Mucosa of gallbladder (tissue), 1 donor: ENCODE data around the gene AMBRA1. TPM values are rescaled to one million over a fixed set of nuclear protein-coding genes. Genes with fewer than 3 reads are reported as not detected.
"Not testable (repeated sequence)": the region's sequence is repeated elsewhere in the genome, so short reads cannot be mapped to it uniquely, and the experiment has no call there.

ENCODE experiments used
- DNase-seq: peaks from one replicate; pipeline ENCODE4 v3.0.0-alpha.2; 2020; ENCODE audit warnings: low spot score
- total RNA-seq: library from RNA; stranded (reverse); gene quantifications from one replicate; pipeline ENCODE4 v1.2.1, GENCODE V29; 2021
- donor health status: DM: no; HTN: no; CAD: no.

Gene AMBRA1
- total RNA-seq, 1 donor from 2014 or later, result 42.1 TPM

DNA sequence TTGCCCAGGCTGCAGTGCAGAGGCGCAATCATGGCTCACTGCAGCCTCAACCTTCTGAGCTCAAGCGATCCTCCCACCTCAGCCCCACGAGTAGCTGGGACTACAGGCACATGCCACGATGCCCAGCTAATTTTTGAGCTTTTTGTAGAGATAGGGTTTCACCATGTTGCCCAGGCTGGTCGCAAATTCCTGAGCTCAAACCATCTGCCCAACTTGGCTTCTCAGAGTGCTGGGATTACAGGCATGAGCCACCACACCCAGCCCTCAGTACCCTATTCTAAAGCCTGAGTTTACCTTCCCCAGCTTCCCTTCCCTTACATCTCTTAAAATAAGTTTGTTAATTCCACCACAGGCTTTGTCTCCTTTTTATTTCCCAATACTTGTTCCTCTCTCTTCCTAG lies 59.1 kb downstream of the AMBRA1 start:
- DNase-seq, result no peak

DNA sequence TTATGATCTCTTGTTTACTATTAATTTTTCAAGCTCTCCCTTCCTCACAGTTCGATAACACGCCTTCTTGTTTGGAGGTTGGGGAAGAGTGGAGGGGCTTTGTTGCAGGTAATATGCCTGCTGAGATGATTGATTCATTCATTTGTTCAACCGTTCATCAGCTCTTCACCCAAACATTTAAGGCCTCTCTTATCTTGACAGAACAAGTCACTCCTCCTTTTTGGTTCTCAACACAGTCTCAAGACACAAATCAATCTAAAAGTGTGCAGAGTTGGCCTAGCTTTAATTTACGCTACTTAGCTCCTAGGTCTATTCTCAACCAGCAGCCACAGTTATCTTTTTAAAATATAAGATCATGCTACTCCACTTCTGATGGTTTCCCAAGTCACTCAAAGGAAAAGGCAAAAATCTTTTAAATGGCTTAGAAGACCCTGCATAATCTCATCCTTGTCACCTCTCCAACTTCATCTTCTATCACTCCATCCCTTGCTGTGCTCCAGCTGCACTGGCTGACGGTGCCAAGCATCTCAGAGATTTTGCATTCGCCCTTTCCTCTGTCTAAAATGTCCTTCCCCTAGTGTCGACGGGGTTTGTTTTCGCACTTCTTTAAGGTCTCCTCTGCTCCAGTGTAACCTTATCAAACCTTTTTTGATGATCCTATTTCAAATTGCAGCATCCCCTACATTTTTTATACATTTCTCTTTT lies 60.3 kb downstream of the AMBRA1 start:
- no peak for DNase-seq

DNA sequence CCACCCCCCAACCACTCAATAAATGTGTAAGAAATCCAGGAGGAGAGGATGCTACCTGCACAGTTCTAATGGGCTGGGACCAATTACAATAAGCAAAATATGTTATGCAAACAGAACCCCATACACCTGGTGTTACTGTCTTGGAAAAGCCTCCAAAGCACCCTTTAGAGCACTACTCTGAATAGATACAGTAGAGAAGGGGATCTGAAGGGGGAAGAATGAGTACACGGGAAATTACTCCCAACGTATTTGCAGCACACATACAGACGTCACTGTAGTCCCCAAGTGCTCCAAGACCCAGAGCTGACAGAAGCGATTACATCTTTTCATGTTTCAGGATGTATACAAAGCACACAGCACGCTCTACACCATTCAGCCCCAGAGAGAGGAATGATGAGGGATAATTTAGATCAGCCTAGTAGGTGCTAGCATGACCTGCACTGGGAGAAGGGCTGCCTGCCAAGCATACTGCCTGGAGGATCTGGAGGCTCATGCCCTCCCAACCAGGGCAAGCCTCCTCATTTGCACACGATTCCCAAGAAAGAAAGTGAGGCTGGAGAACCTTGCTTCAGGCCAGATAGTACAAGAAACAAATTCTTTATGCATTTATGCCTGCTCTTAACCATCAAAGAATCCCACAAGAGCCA lies 63.8 kb downstream of the AMBRA1 start:
- no peak for DNase-seq

DNA sequence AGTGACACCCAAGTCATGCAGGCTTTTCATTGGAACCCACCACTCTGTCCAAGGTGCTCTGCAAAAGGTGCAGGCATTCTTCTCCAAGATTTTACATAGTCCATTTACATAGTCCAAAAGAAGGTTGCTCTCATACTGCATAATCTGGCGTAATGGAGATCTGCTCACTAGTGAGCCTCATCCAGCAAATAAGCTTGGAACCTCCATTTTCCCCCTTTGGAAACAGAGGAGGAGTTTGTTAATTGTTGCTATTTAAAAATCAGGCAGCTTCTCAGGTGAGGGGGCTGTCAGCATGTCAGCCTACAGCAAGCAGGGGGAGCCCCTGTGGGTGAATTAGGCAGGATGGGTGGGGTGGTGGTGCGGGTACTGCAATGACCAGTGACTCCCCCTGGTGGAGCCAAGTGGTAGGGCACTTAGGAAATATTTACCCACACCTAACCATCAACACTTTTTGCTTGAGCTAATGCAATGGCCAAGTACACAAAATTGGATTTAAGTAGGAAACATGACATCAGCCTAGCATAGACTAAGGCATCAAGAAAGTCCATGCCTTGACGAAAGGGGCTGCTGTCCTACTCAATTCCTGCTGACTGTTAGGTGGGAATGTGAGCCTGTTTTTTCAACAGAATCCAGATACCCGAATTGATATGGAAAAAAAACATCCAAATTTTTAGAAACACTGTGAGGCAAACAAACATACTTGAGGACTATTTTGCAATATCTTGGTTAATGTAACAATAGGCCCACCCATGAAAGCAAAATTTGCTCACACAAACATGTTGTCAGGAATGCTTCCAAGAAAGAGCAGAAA lies 64.5 kb downstream of the AMBRA1 start:
- DNase-seq, result peak; percentile 62

DNA sequence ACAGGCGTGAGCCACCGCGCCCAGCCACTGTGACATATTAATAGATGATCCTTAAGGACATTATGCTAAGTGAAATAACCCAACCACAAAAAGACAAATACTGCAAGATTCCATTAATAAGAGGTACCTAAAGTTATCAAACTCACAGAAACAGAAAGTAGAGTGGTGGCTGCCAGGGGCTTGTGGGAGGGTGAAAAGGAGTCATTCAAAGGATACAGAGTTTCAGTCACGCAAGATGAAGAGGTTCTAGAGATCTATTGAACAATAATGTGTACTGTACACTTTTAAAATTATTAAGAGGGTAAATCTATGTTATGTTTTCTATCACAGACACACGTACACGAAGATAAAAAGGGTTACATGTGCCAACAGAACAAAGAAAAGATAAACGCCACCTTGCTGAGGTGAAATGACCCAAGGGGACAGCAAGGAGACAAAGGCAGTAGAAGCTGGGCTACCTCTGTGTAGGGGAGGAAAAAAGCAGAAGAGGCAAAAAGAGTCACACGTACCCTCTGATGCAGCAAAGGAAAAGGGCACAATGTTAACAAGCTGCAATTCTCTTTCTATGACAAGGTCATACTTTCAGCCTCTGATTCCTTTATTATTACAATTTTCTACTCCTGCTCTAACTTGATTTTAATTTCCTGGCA lies 65.3 kb downstream of the AMBRA1 start:
- no peak for DNase-seq

DNA sequence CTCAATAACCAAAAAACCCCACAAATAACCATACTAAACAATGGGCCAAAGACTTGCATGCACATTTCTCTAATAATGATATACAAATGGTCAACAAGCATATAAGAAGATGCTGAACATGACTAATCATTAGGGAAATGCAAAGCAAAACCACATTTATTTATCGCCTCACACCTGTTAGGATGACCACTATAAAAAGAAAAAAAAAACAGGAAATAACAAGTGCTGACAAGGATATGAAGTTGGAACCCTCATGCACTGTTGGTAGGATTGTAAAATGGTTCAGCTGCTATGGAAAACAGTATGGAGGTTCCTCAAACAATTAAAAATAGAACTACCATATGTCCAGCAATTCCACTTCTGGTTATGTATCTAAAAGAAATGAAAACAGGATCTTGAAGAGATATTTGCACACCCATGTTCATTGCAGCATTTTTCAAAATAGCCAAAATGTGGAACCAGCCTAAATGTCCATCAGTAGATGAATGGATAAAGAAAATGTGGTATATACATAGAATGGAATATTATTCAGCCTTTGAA lies 66.2 kb downstream of the AMBRA1 start:
- no peak for DNase-seq

DNA sequence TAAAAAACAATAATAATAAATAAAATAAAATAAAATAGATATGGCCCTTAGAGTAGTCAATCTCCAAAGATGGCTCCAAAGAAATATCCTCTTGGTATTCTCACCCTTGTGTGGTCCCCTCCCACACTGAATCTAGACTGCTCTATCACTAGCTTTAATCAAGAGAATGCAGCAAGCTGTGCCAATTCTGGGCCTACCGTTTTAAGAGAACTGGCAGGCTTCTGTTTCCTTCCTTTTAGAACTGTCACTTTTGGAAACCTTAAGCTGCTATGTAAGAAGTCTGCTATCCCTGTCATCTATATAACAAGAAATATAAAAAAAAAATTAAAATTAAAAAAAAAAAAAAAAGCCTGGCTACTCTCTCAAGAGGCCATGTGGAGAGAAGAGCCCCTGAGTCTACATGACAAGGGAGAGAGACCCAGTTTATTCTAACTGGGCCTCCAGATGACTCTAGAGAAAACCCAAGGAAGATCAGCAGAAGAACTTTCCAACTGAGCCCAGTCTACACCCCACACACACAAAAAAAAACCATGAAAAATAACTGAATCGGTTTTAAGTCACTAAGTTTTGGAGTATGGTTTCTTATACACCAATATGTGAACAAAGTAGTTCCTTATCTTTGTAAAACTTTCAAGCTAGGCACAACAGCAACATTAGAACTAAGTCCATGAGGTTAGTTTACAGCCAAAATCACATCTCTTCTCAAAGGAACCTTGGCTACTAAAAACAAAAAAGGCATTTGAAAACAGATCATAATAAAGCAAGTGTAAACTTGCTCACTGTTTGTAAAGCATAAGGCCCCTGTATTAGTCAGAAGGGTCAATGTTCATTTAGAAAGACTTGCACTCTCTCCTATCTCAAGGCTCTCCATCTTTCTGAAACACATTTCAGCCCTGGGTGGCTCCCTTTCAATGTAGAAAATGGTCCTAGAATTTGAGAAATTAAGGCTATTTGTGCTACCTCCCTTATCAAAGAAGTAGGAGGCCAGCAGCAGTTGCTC lies 67.3 kb downstream of the AMBRA1 start:
- DNase-seq, result no peak

DNA sequence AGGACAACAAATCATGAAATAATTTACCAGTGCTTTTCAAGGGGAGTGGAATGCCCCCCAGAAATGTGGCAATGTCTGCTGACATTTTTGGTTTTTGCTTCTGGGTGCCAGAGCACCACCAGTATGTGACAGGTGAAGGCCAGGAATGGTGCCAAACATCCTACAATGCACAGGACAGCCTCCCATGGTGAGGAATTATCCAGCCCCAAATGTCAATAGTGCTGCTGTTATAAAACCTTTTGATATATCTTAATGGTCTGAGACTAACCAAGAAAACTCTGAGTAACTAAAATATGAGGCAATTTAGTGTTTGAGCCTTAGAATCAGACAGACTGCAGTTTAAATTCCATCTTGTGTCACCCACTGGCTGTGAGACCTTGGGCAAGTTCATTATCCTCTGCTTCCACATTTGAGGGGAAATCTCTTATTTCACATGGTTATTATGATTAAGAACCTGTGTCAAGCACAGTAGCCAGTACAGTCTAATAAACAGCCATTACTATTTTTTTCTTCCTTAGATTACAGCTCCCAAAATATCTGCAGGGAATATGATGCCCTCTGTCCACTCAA lies 69.5 kb downstream of the AMBRA1 start:
- DNase-seq, result no peak

DNA sequence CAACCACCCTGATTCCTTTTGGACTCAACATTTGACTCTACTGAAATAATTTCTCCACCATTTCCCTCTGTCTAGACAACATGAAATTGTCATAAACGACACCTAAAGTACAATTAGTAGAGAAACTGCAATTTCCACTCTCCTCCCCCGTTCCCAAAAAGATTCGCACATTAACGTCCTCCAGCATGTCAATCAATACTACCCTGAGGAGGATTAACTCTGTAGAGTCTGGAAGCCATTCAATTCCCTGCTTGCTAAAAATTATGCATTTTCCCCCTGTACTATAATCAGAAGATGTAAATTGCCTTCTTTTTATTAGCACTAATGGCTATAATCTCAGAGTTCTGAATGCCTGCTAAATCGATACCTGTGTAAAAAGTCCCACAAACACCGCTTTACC lies 70.5 kb downstream of the AMBRA1 start:
- DNase-seq, result no peak

DNA sequence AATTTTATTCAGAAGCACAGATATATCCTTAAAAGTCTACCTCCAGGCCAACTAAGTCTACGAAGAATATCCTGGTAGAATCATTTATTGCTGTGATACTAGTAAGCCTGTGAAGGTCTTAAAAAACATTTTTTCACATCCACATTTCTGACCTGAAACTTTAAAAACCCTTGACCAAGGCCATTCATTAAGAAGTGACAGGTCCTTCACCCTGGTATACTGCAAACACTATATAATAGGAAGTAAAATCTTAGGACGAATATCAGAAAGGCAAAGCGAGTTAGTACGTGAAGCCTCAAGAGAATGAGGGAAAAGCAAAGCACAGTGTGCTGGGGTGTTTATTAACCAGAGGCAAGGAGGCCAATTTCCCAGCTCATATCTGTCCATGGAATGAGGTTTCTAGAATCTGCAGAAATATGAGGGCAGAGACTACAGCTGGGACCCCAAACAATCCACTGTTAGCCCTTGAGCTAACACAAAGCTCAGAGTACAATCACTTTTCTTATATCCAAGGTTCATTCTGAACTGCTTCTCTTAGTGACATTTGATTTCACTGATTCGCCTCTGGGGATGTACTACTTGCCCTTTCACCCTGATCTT lies 71.0 kb downstream of the AMBRA1 start:
- no peak for DNase-seq

DNA sequence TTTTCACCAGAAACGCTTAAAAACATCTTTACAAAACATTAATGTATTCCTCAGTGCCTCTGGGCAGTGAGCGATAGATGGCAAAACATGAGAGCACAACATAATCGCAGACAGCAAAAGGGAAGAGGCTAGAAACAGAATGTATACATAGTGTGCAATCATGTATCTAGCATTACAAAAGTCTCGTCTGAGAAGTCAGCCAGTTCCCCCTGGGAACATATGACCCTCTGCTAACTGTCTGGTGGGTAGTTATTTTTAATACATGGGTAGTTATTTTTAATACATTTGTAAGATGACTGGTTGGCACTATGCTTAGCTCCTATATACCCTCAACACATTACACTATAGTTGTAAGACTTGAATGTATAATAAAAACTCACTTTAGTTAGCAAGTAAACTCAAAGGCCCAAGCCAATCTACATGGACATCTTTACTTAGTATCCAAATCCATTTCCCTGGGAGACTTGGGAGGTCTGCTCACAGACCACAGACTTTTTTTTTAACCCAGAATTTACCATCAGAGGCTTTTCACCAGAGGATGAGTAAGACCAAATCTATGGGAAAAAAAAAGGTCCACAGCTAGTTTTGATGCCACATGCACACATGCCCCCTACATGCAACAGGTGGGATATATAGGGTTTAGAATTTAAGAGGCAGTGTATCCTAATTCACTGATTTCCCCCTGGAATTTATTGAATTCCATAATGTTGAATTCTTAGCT lies 71.7 kb downstream of the AMBRA1 start:
- DNase-seq, result no peak

DNA sequence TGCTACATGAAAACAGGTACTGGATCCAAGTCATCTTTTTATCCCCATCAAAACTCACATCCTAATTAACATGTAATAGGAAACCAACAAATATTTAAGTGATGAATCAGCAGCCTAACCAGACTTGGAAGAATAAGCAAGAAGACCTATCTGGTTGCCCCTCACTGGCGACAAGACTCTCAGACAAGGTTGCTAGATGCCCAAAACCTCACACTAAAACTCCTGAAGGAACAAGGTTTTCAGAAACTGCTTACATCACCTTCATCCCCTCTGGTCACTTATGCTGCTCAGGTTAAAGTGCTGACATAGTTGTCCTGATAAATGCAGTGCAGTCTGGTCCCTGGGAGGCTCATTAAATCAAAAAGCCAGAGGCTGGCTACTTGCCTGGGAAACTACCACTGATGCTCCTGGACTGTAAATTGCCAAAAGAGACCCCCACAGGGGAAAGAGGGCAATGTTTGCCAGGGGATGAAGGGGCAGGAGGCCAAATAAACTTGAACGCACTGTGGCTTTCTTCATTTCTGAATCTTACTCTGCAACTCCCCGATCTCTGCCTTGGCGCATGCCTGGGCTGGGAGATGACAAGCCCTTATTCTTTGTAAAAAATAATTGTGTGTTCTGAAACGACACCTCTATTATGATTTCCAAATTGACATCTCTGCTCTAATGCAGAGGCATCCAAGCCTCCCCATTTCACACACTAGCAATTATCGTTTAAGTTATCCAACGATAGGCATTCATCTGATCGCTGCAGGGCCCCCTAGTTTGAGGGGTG lies 72.7 kb downstream of the AMBRA1 start:
- no peak for DNase-seq

DNA sequence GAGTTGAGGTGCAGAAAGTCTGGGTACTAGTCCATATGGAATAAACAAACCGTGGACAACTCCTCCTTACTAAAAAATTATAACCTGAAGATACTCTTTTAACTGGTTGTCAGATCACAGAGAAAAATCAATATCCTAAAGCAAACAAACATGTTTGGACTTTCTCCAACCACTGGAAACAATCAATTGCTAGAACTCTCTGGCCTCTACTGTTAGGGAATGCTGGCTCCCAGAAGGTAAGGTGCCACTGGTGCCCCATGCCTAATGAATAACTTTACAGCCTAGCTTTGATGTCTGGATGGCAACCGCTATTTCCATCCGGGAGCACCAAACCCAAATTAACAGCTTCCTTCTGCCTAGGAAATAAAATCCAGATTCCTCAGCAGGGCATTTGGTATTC lies 74.5 kb downstream of the AMBRA1 start:
- peak; percentile 45 for DNase-seq

DNA sequence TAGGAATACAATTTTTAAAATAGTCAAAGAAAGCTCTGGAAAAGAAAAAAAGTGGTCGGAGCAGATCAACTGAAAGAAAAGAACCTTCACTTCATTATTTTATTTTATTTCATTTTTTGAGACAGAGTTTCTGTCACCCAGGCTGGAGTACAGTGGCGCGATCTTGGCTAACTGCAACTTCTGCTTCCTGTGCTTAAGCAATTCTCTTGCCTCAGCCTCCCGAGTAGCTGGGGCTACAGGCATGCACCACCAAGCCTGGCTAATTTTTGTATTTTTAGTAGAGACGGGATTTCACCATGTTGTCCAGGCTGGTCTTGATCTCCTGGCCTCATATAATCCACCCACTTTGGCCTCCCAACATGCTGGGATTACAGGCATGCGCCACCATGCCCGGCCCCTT lies 74.9 kb downstream of the AMBRA1 start:
- DNase-seq, result not testable (repeated sequence)

DNA sequence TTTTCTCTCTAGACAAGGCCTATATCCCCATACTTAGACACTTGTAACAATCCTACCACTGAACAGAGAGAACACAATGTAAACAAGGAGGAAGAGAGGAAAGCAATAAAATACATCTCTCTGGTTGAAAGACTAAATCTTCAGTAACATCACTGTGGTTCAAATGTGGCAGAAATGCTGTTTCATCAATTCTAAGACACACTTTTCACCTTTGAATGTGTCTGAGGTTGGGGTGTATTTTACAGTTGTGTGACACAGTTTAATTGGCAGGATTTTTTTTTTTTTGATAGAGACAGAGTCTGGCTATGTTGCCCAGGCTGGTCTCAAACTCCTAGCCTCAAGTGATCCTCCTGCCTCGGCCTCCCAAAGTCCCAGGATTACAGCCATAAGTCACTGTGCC lies 79.5 kb downstream of the AMBRA1 start:
- no peak for DNase-seq

DNA sequence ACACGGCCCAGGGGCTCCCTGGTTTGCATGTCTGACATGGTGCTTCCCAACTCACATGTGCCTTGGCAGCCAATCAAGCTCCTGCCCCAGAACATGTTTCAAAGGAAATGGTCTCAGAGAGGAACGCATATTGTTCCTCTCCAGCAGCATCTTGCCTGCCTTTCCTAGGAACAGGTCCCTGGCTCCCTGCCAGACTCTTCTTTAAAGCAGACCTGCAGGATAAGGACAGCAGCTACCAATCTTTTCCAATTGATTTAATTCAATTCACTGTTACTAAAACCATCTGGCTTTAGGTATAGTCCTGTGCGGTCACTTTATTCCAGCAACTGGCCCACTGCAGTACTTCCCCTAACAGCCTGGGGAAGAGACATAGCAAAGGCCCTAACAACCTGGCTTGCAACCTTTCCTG lies 79.9 kb downstream of the AMBRA1 start:
- DNase-seq, result peak; percentile 51

DNA sequence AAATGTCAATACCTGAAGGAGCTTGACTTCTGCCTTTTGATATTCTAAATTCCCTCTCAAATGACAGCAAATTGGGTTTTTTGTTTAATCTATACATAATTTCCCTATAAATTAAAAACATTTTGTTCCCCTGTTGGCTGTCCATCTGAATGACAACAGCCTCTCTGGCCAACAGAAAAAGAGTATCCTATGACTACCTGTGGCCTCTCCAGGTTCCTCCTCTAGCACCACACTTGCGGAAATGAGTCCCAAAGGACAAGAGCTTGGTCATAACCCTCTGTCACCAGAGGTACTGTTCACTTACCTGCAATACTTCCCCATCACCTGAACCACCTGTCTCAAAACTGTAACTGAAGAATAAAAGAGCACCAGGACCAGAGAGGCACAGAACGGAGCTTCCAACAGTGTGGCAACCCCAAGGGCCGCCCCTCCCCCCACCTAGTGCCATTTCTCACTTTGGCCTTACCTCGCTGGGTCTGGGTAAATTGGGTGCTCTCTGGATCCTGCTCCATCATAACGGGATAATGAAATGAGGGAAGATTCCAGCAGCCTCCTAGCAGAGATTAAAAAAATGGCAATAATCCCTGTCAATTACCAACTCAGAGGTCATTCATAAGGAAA lies 81.5 kb downstream of the AMBRA1 start:
- no peak for DNase-seq

DNA sequence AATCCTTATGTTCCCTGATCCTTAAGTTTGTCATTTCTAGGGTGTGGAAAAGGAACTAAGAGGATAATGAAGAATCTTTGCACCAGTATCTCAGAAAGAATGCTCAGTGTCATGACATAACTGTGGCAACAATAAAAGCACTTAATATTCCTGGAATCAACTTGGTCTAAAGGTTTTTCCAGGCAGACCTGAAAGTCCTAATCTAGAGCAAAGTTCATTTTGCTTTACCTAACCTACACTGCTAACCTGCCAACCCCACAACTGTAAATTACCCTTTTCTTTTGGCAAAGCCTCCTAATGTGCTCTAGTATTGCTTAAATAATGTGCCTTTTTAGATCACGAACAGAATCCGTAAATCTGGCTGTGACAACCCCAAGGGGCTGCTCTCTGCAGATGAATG lies 82.5 kb downstream of the AMBRA1 start:
- no peak for DNase-seq
